Measurements from ENCODE around the gene RYR2. TPM values are rescaled to one million over a fixed set of nuclear protein-coding genes. Genes with fewer than 3 reads are reported as not detected.

RYR2 gene
- total and polyA plus RNA-seq, 8 donors, result 1.6 to 6.9 (median 4.4) TPM

DNA sequence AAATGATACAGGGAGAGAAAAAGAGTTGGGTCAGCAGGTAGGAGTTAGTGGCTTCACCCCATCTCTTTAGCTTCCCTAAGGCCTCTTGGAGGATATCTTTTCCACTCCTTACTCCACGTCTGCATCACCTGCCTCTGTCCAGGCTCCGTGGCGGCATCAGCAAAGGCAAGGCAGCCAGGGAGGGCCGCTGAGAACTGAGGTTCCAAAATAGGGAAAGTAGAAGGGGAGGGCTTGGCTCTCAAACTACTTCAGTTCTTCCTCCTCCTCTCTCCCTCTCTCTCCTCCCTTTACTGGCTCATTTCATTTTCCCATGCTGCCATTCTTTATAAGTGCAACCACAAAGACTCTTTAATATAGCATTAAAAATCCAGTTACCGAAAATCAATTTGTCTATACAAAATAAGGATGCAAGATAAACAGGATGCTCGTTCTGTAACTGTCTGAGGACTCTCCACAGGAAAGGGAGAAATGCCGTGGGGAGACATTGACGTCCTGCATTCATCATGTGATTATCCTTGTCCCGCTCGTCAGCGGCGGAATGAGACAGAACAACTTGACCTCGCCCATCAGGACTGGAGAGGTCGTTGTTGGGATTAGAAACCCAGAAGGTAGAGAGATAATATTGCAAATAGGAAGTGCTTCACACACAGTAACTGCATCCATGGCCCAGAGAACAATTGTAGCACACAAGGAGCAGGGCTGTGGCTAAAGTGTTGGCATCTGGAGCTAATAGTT is 34.7 kb upstream of the RYR2 start:
- DNase-seq (no peak), ATAC-seq (no peak), FAIRE-seq (no peak)
- no peaks in the 10 kb centered on the region for H3K36me3 ChIP-seq
- H3K4me3 ChIP-seq, result no peak overlapping the region
- H3K27me3 ChIP-seq, result no peaks in the 10 kb centered on the region
- intact Hi-C loops (cut with DNase I), result no loop called here
- no peak overlapping the region for H3K27ac ChIP-seq
- no peak for TF ChIP-seq CTCF (IDR thresholded peaks at IDR 0.05)
- H3K9me3 ChIP-seq, result no peaks in the 10 kb centered on the region
- H3K4me1 ChIP-seq, result no peaks in the 10 kb centered on the region
- WGBS, 2 donors, result 71 to 76% methylated on average over 14 of the region's 14 CpGs

DNA sequence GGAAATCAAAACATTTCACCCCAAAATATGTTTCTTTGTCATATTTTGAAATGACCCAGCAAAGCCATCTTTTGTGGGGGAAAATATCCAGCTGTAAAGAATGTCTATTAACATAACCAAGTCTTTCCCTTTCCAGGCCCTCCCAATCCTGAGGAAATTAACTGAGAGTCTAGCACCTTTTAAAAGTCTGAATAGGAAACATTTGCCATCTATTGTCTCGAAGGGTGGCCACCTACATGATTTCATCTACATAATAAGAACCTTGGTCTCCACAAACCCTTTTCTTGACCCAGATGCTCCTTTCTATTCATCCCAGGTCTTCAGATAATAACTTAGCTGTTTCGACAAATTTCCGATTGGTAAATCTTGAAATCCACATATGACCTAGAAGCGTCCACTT is 32.4 kb upstream of the RYR2 start:
- no peak for ATAC-seq
- WGBS, 2 donors, result 93 to 96% methylated on average over 4 of the region's 4 CpGs

GRCh38 chr1:237011432-237011831 is 30.6 kb upstream of the RYR2 start:
- DNase-seq, result no peak
- peaks cover 0 to 6% (median 4%) of the 10 kb centered on the region in 3 donors for H3K4me1 ChIP-seq
- WGBS, 2 donors, result 79 to 88% methylated on average over 3 of the region's 3 CpGs
- no peak for TF ChIP-seq CTCF (IDR thresholded peaks at IDR 0.05)
- H3K9me3 ChIP-seq, result no peaks in the 10 kb centered on the region
- H3K27me3 ChIP-seq, result no peaks in the 10 kb centered on the region
- H3K4me3 ChIP-seq, result no peak overlapping the region
- no peaks in the 10 kb centered on the region for H3K36me3 ChIP-seq
- no peak overlapping the region for H3K27ac ChIP-seq
- intact Hi-C loops (cut with DNase I), result no loop called here
- peak; percentile 51 for FAIRE-seq
- ATAC-seq, result no peak

More for the DNA sequence above, 32.4 kb upstream of the RYR2 start:
- DNase-seq (no peak), FAIRE-seq (no peak)
- TF ChIP-seq CTCF (IDR thresholded peaks at IDR 0.05), result no peak
- no peak overlapping the region for H3K4me3 ChIP-seq
- no peaks in the 10 kb centered on the region for H3K36me3 ChIP-seq
- peaks cover 0 to 6% (median 4%) of the 10 kb centered on the region in 3 donors for H3K4me1 ChIP-seq
- intact Hi-C loops (cut with DNase I), result no loop called here
- no peaks in the 10 kb centered on the region for H3K27me3 ChIP-seq
- H3K27ac ChIP-seq, result no peak overlapping the region
- no peaks in the 10 kb centered on the region for H3K9me3 ChIP-seq

- Histone ChIP-seq H3K27ac (peak overlapping the region; percentile 33 to 73 (median 52)), H3K4me1 (peaks cover 0 to 6% (median 4%) of the 10 kb centered on the region in 3 donors), H3K27me3 (no peaks in the 10 kb centered on the region), H3K36me3 (no peaks in the 10 kb centered on the region), H3K9me3 (no peaks in the 10 kb centered on the region), H3K4me3 (peak overlapping the region in 1 of 4 donors; percentile 11)
- ATAC-seq (no peak), FAIRE-seq (no peak), DNase-seq (no peak)
- intact Hi-C loops (cut with DNase I), result no loop called here
- 68 to 75% methylated on average over 5 of the region's 5 CpGs for WGBS, 2 donors
- no peak for TF ChIP-seq CTCF (IDR thresholded peaks at IDR 0.05)
Observed at GRCh38 chr1:237012361-237012760, 29.6 kb upstream of the RYR2 start.

GRCh38 chr1:237012788-237013383 is 29.1 kb upstream of the RYR2 start:
- DNase-seq (peak; percentile 80 to 94 (median 90)), FAIRE-seq (no peak), ATAC-seq (peak; percentile 92 to 96 (median 95))
- intact Hi-C loops (cut with DNase I), result no loop called here
- Histone ChIP-seq H3K27ac (peak overlapping the region; percentile 33 to 73 (median 52)), H3K4me1 (peaks cover 0 to 6% (median 4%) of the 10 kb centered on the region in 3 donors), H3K4me3 (peak overlapping the region in 1 of 4 donors; percentile 11), H3K9me3 (no peaks in the 10 kb centered on the region), H3K36me3 (no peaks in the 10 kb centered on the region), H3K27me3 (no peaks in the 10 kb centered on the region)
- TF ChIP-seq CTCF (IDR thresholded peaks at IDR 0.05), result no peak
- 7 to 11% methylated on average over 15 of the region's 15 CpGs for WGBS, 2 donors

Data from pancreas (tissue), 10 donors.